ENCODE results near the gene ZP1. TPM values are rescaled to one million over a fixed set of nuclear protein-coding genes. Genes with fewer than 3 reads are reported as not detected.

ZP1 gene
- total and polyA plus RNA-seq, 2 of the 13 experiments (the other 11 are each of a cell fraction or from before 2014, with no cell fraction given): 0.16 TPM; not detected in 1

DNA sequence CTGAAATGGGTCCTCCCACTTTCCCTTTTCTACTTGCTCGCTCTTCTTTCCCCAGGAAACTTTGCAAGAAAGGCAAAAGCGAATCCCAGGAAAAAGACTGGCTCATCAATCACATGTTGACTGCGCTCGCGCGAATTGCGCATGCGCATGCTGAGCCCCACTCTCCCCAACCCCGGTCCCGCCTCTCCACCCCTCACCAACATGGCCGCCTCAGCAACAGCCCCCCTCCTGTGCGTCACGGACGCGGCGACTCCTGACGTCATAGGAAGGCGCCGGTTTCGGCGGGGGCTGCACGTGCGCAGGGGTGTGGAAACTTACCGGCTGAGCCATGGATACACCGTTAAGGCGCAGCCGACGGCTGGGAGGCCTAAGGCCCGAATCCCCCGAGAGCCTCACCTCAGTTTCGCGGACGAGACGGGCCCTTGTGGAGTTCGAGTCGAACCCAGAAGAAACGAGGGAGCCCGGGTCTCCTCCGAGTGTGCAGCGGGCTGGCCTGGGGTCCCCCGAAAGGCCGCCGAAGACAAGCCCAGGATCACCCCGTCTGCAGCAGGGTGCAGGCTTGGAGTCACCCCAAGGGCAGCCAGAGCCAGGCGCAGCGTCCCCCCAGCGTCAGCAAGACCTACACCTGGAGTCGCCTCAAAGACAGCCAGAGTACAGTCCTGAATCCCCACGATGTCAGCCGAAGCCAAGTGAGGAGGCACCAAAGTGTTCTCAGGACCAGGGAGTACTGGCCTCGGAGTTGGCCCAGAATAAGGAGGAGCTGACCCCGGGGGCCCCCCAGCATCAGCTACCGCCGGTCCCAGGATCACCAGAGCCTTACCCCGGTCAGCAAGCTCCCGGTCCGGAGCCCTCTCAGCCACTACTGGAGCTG lies 25.3 kb upstream of the ZP1 start, which contains the start of gene CCDC86 (continued):
- TF ChIP-seq, protein P1, sequence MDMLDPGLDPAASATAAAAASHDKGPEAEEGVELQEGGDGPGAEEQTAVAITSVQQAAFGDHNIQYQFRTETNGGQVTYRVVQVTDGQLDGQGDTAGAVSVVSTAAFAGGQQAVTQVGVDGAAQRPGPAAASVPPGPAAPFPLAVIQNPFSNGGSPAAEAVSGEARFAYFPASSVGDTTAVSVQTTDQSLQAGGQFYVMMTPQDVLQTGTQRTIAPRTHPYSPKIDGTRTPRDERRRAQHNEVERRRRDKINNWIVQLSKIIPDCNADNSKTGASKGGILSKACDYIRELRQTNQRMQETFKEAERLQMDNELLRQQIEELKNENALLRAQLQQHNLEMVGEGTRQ (IDR thresholded peaks at IDR 0.05; ENCODE audit: low read depth, low read length): peak; percentile 57
- TF ChIP-seq, protein P1 (CRISPR knock-in tag; IDR thresholded peaks at IDR 0.05; ENCODE audit: borderline replicate concordance): peak; percentile 38; the same call in 1 of the 2 replicates
- TF ChIP-seq SMYD3 (CRISPR knock-in tag; IDR thresholded peaks at IDR 0.05) (no peak), NR2F2 (IDR thresholded peaks at IDR 0.05; ENCODE audit: borderline replicate concordance, low read depth) (peak; percentile 30; the same call in 1 of the 2 replicates), ZFP36L2 (CRISPR knock-in tag; IDR thresholded peaks at IDR 0.05) (no peak), MIER3 (CRISPR knock-in tag; IDR thresholded peaks at IDR 0.05; ENCODE audit: borderline replicate concordance) (peak; percentile 97), GTF3A (CRISPR knock-in tag; conservative IDR thresholded peaks at IDR 0.05) (no peak), ZNF720 (CRISPR knock-in tag; IDR thresholded peaks at IDR 0.05) (no peak), ZNF205 (CRISPR knock-in tag; IDR thresholded peaks at IDR 0.05) (no peak), SAFB2 (CRISPR knock-in tag; IDR thresholded peaks at IDR 0.05; ENCODE audit: borderline replicate concordance, low read depth) (no peak), DNMT3B (CRISPR knock-in tag; conservative IDR thresholded peaks at IDR 0.05) (no peak), ZNF546 (CRISPR knock-in tag; conservative IDR thresholded peaks at IDR 0.05) (peak; percentile 88), HMG20A (CRISPR knock-in tag; IDR thresholded peaks at IDR 0.05; ENCODE audit: borderline replicate concordance) (no peak; the same call in 1 of the 2 replicates), SNAPC2 (CRISPR knock-in tag; IDR thresholded peaks at IDR 0.05) (no peak)
- TF ChIP-seq, protein P2, sequence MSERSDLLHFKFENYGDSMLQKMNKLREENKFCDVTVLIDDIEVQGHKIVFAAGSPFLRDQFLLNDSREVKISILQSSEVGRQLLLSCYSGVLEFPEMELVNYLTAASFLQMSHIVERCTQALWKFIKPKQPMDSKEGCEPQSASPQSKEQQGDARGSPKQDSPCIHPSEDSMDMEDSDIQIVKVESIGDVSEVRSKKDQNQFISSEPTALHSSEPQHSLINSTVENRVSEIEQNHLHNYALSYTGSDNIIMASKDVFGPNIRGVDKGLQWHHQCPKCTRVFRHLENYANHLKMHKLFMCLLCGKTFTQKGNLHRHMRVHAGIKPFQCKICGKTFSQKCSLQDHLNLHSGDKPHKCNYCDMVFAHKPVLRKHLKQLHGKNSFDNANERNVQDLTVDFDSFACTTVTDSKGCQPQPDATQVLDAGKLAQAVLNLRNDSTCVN (CRISPR knock-in tag; IDR thresholded peaks at IDR 0.05; ENCODE audit: borderline replicate concordance): peak; percentile 82; the same call in 1 of the 2 replicates
- TF ChIP-seq, protein P3, sequence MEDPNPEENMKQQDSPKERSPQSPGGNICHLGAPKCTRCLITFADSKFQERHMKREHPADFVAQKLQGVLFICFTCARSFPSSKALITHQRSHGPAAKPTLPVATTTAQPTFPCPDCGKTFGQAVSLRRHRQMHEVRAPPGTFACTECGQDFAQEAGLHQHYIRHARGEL (CRISPR knock-in tag; IDR thresholded peaks at IDR 0.05): peak; percentile 16; the same call in 1 of the 2 replicates
- TF ChIP-seq, protein P4, sequence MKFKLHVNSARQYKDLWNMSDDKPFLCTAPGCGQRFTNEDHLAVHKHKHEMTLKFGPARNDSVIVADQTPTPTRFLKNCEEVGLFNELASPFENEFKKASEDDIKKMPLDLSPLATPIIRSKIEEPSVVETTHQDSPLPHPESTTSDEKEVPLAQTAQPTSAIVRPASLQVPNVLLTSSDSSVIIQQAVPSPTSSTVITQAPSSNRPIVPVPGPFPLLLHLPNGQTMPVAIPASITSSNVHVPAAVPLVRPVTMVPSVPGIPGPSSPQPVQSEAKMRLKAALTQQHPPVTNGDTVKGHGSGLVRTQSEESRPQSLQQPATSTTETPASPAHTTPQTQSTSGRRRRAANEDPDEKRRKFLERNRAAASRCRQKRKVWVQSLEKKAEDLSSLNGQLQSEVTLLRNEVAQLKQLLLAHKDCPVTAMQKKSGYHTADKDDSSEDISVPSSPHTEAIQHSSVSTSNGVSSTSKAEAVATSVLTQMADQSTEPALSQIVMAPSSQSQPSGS (CRISPR knock-in tag; IDR thresholded peaks at IDR 0.05): peak; percentile 82; the same call in 1 of the 2 replicates
- TF ChIP-seq, protein P5, sequence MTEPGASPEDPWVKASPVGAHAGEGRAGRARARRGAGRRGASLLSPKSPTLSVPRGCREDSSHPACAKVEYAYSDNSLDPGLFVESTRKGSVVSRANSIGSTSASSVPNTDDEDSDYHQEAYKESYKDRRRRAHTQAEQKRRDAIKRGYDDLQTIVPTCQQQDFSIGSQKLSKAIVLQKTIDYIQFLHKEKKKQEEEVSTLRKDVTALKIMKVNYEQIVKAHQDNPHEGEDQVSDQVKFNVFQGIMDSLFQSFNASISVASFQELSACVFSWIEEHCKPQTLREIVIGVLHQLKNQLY (CRISPR knock-in tag; IDR thresholded peaks at IDR 0.05): peak; percentile 85
- TF ChIP-seq, protein P6, sequence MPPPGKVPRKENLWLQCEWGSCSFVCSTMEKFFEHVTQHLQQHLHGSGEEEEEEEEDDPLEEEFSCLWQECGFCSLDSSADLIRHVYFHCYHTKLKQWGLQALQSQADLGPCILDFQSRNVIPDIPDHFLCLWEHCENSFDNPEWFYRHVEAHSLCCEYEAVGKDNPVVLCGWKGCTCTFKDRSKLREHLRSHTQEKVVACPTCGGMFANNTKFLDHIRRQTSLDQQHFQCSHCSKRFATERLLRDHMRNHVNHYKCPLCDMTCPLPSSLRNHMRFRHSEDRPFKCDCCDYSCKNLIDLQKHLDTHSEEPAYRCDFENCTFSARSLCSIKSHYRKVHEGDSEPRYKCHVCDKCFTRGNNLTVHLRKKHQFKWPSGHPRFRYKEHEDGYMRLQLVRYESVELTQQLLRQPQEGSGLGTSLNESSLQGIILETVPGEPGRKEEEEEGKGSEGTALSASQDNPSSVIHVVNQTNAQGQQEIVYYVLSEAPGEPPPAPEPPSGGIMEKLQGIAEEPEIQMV (CRISPR knock-in tag; IDR thresholded peaks at IDR 0.05; ENCODE audit: low read depth): no peak
- TF ChIP-seq, protein P7, sequence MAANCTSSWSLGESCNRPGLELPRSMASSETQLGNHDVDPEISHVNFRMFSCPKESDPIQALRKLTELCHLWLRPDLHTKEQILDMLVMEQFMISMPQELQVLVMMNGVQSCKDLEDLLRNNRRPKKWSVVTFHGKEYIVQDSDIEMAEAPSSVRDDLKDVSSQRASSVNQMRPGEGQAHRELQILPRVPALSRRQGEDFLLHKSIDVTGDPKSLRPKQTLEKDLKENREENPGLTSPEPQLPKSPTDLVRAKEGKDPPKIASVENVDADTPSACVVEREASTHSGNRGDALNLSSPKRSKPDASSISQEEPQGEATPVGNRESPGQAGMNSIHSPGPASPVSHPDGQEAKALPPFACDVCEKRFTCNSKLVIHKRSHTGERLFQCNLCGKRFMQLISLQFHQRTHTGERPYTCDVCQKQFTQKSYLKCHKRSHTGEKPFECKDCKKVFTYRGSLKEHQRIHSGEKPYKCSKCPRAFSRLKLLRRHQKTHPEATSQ (CRISPR knock-in tag; IDR thresholded peaks at IDR 0.05; ENCODE audit: borderline replicate concordance): no peak
